Uterus (tissue), 4 donors: ENCODE measurements around the gene ZNF653. TPM values are rescaled to one million over a fixed set of nuclear protein-coding genes. Genes with fewer than 3 reads are reported as not detected.
A peak's percentile ranks its signal among the peaks of the same experiment; 100 is the strongest.

ENCODE experiments used
- DNase-seq, 2 donors: peaks; one replicate each; pipeline ENCODE4 v3.0.0-alpha.2; 2019 to 2020
- H3K27ac ChIP-seq, 2 donors: fragments of 200-600 bp; sonication (generic); 1 replicate in 1 of 2; 2 replicates in 1 of 2; pipeline ENCODE4 v1.5.1; 2016 to 2018
- H3K27me3 ChIP-seq, 2 donors: fragments of 200-600 bp; sonication (generic); one replicate each; pipeline ENCODE4 v1.5.1; 2018 to 2019; ENCODE audit warnings: control low read depth in 1 of 2
- H3K36me3 ChIP-seq, 2 donors: fragments of 200-600 bp; sonication (generic); one replicate each; pipeline ENCODE4 v1.5.1; 2019; ENCODE audit warnings: control low read depth in 1 of 2
- H3K4me1 ChIP-seq, 2 donors: fragments of 200-600 bp; sonication (generic); one replicate each; pipeline ENCODE4 v1.5.1; 2018 to 2019; ENCODE audit warnings: control low read depth in 1 of 2
- H3K4me3 ChIP-seq, 2 donors: fragments of 200-600 bp; sonication (generic); 1 replicate in 1 of 2; 2 replicates in 1 of 2; pipeline ENCODE4 v1.5.1; 2018 to 2019; ENCODE audit warnings: mild to moderate bottlenecking in 1 of 2
- H3K9me3 ChIP-seq, 2 donors: fragments of 200-600 bp; sonication (generic); one replicate each; pipeline ENCODE4 v1.5.1; 2019; ENCODE audit warnings: control low read depth in 1 of 2
- POLR2A ChIP-seq, 2 donors: fragments of 450-650 bp; IDR thresholded peaks; one replicate each; pipeline ENCODE4 v1.6.1; 2016; ENCODE audit warnings: antibody characterized with exemption in 2 of 2, mild to moderate bottlenecking in 1 of 2, moderate library complexity in 1 of 2
- intact Hi-C: fragments of 100-400 bp; cut with DNase I; formaldehyde crosslinking; loops from one replicate; pipeline ENCODE4 v1.15.1; 2023; ENCODE audit warnings: low total_unique reads
- total RNA-seq, 4 donors: library from RNA; depleted of rRNA in 3 of 4; stranded (reverse); fragments of >200 nt in 3 of 4; gene quantifications; one replicate each; pipeline versions ENCODE4 v1.1.0 to v1.2.4, GENCODE V29; 2014 to 2023
- TF ChIP-seq, protein P1 (sequence below), 4 experiments: fragments of 200-600 bp in 2 of 4; fragments of 450-650 bp in 2 of 4; sonication (generic) in 2 of 4; IDR thresholded peaks; one replicate each; pipeline ENCODE4 v1.5.1; 2016 to 2019; ENCODE audit warnings: antibody characterized with exemption in 4 of 4, mild to moderate bottlenecking in 2 of 4, moderate library complexity in 1 of 4
- donor health status: DM: yes; HTN: yes; CAD: no.

ZNF653 gene
- total RNA-seq, 4 donors from 2014 or later, result 0.88 to 14.8 (median 6.3) TPM

- TF ChIP-seq POLR2A (IDR thresholded peaks at IDR 0.05), result no peak
- TF ChIP-seq, protein P1, sequence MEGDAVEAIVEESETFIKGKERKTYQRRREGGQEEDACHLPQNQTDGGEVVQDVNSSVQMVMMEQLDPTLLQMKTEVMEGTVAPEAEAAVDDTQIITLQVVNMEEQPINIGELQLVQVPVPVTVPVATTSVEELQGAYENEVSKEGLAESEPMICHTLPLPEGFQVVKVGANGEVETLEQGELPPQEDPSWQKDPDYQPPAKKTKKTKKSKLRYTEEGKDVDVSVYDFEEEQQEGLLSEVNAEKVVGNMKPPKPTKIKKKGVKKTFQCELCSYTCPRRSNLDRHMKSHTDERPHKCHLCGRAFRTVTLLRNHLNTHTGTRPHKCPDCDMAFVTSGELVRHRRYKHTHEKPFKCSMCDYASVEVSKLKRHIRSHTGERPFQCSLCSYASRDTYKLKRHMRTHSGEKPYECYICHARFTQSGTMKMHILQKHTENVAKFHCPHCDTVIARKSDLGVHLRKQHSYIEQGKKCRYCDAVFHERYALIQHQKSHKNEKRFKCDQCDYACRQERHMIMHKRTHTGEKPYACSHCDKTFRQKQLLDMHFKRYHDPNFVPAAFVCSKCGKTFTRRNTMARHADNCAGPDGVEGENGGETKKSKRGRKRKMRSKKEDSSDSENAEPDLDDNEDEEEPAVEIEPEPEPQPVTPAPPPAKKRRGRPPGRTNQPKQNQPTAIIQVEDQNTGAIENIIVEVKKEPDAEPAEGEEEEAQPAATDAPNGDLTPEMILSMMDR (IDR thresholded peaks at IDR 0.05), result no peak
- peak overlapping the region; percentile 98 to 100 for H3K27ac ChIP-seq
- H3K36me3 ChIP-seq, result no peaks in the 10 kb centered on the region
- no peak for DNase-seq
- no peaks in the 10 kb centered on the region for H3K4me1 ChIP-seq
- intact Hi-C loops, result no loop called here
- H3K9me3 ChIP-seq, result no peaks in the 10 kb centered on the region
- H3K4me3 ChIP-seq, result no peak overlapping the region
- H3K27me3 ChIP-seq, result no peaks in the 10 kb centered on the region
These were observed 28.9 kb upstream of the ZNF653 start for GRCh38 chr19:11534538-11534937.

DNA sequence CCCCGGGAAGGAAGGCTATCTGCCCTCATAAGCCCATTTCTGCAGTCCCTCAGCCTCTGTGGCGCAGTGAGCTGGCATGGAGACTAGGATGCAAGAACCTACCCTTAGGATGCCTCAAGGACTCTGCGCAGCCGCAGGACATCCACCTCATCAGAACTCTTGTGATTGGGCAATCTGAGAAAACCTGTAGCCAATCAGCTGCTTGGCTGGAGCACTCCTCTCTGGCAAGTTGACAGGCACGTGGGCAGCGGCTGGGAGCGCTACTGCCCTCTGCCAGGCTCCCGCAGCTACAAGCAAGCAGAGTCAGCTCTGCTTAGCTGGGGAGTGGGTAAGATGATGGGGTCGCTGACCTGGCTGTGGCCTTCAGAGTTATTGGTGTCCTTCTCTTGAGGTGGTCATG is 24.8 kb upstream of the ZNF653 start:
- Histone ChIP-seq H3K4me3 (no peak overlapping the region), H3K27ac (peak overlapping the region; percentile 26 to 81), H3K27me3 (no peaks in the 10 kb centered on the region), H3K9me3 (no peaks in the 10 kb centered on the region), H3K36me3 (no peaks in the 10 kb centered on the region), H3K4me1 (peaks cover 0 to 3% of the 10 kb centered on the region in 2 donors)
- peak; percentile 77 to 79 for DNase-seq
- TF ChIP-seq, protein P1 (IDR thresholded peaks at IDR 0.05), result peak in 3 of 4 experiments; percentile 11 to 22 (median 15)
- TF ChIP-seq POLR2A (IDR thresholded peaks at IDR 0.05), result no peak
- intact Hi-C loops, result no loop called here

- intact Hi-C loops, result no loop called here
These were observed 23.1 kb upstream of the ZNF653 start, which contains the start of gene ECSIT for GRCh38 chr19:11528551-11529341. TSS of gene ECSIT (minus strand) at chr19:11529134. CDS start at chr19:11519170, 9,964 bp downstream.

GRCh38 chr19:11519138-11519537 is 13.5 kb upstream of the ZNF653 start:
- intact Hi-C loops, result no loop called here
- DNase-seq, result no peak
- no peak for TF ChIP-seq POLR2A (IDR thresholded peaks at IDR 0.05)
- TF ChIP-seq, protein P1 (IDR thresholded peaks at IDR 0.05), result no peak
- no peak overlapping the region for H3K27ac ChIP-seq
- H3K27me3 ChIP-seq, result no peaks in the 10 kb centered on the region
- H3K4me3 ChIP-seq, result no peak overlapping the region
- no peaks in the 10 kb centered on the region for H3K36me3 ChIP-seq
- H3K9me3 ChIP-seq, result no peaks in the 10 kb centered on the region
- no peaks in the 10 kb centered on the region for H3K4me1 ChIP-seq

More at GRCh38 chr19:11528551-11529341, 23.1 kb upstream of the ZNF653 start, which contains the start of gene ECSIT:
- H3K4me3 ChIP-seq, result peak within 1 kb of the TSS; percentile 84 to 91
- no peaks in the 10 kb centered on the region for H3K9me3 ChIP-seq
- H3K4me1 ChIP-seq, result peaks cover 0 to 3% of the 10 kb centered on the region in 2 donors
- H3K36me3 ChIP-seq, result no peaks in the 10 kb centered on the region
- H3K27ac ChIP-seq, result peak within 1 kb of the TSS; percentile 81 to 91
- no peaks in the 10 kb centered on the region for H3K27me3 ChIP-seq
- DNase-seq, result peak; percentile 99
- TF ChIP-seq POLR2A (IDR thresholded peaks at IDR 0.05), result peak; percentile 58 to 74
- TF ChIP-seq, protein P1 (IDR thresholded peaks at IDR 0.05), result no peak

DNA sequence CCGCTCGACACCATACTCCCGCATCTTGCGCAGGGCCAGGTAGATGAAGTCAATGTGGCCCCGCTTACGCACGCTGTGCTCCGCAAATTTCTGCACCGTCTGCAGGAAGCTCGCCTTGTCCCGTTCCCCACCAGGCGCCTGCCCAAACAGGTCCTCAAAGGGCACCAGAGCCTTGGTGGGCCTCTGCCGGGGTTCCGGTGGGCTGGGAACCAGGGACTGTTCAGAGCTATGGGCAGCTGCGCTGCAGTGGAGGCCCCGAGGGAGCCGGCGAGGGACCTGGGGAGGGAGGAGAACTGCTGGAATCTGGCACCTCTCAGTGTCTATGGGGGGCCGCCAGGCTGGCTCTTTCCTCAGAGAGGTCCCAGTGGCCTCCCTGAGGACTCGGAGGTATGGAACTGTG is 8.3 kb upstream of the ZNF653 start:
- H3K4me1 ChIP-seq, result no peaks in the 10 kb centered on the region
- H3K27ac ChIP-seq, result no peak overlapping the region
- no peak for DNase-seq
- no peaks in the 10 kb centered on the region for H3K27me3 ChIP-seq
- TF ChIP-seq, protein P1 (IDR thresholded peaks at IDR 0.05), result no peak
- TF ChIP-seq POLR2A (IDR thresholded peaks at IDR 0.05), result no peak
- intact Hi-C loops, result no loop called here
- no peak overlapping the region for H3K4me3 ChIP-seq
- no peaks in the 10 kb centered on the region for H3K36me3 ChIP-seq
- H3K9me3 ChIP-seq, result no peaks in the 10 kb centered on the region
